Fibroblast of the aortic adventitia (primary cell): Measurements from ENCODE around the gene IBA57. TPM values are rescaled to one million over a fixed set of nuclear protein-coding genes. Genes with fewer than 3 reads are reported as not detected.

Source experiments
- DNase-seq: peaks from one replicate; pipeline ENCODE4 v3.0.0-alpha.2; 2010; ENCODE audit warnings: low read depth
- H3K4me3 ChIP-seq: 2 replicates; pipeline ENCODE4 v1.5.1; 2011; ENCODE audit warnings: low read depth, mild to moderate bottlenecking, control low read depth, low read length, moderate library complexity
- total RNA-seq: library from RNA; depleted of rRNA; stranded (reverse); fragments of >200 nt; gene quantifications from 2 replicates; pipeline ENCODE4 v1.2.3, GENCODE V29; 2012; ENCODE audit warnings: low replicate concordance
- TF ChIP-seq, protein P1 (sequence below): IDR thresholded peaks from 2 replicates; pipeline ENCODE4 v1.5.1; 2011; ENCODE audit warnings: mild to moderate bottlenecking, low read length, control low read depth, inconsistent platforms; ENCODE audit not compliant: insufficient read depth

Gene IBA57
- total RNA-seq, 1 donor, result 6.1 TPM

DNA sequence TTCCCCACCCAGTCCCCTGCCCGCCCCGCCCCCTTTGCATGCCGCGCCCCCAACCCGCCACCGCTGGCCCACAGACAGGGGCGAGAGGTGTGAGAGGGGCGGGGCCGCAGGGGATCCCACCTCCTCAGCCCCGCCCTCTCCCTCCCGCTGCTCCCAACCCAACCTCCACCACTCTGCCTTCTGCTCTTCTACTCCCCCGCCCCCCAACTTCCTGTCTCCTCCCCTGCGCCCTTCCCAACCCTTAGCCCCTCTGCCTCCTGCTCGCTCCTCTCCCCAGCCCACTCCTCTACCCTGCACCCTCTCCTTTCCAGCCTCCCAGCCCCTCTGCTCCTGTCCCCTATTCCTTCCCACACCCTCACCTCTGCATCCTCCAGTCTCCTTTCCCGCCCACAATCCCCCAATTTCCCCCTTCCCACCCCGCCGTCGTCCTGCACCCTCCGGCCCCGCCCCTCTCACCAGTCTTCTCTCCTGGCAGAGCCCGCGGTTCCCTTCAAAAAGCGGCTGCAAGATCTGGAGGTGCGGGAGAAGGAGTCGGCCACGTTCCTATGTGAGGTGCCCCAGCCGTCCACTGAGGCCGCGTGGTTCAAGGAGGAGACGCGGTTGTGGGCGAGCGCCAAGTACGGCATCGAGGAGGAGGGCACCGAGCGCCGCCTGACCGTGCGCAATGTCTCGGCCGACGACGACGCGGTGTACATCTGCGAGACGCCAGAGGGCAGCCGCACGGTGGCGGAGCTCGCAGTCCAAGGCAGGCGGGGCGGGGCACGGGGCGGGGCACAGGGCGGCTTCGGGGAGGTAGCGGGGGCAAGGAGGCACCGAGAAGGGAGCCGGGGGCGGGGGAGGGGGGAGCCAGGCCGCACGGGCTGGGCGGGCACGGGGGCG, 47.6 kb downstream of the IBA57 start:
- H3K4me3 ChIP-seq, result peak overlapping the region; percentile 57
- TF ChIP-seq, protein P1, sequence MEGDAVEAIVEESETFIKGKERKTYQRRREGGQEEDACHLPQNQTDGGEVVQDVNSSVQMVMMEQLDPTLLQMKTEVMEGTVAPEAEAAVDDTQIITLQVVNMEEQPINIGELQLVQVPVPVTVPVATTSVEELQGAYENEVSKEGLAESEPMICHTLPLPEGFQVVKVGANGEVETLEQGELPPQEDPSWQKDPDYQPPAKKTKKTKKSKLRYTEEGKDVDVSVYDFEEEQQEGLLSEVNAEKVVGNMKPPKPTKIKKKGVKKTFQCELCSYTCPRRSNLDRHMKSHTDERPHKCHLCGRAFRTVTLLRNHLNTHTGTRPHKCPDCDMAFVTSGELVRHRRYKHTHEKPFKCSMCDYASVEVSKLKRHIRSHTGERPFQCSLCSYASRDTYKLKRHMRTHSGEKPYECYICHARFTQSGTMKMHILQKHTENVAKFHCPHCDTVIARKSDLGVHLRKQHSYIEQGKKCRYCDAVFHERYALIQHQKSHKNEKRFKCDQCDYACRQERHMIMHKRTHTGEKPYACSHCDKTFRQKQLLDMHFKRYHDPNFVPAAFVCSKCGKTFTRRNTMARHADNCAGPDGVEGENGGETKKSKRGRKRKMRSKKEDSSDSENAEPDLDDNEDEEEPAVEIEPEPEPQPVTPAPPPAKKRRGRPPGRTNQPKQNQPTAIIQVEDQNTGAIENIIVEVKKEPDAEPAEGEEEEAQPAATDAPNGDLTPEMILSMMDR, result peak; percentile 58
- peak; percentile 52 for DNase-seq

DNA sequence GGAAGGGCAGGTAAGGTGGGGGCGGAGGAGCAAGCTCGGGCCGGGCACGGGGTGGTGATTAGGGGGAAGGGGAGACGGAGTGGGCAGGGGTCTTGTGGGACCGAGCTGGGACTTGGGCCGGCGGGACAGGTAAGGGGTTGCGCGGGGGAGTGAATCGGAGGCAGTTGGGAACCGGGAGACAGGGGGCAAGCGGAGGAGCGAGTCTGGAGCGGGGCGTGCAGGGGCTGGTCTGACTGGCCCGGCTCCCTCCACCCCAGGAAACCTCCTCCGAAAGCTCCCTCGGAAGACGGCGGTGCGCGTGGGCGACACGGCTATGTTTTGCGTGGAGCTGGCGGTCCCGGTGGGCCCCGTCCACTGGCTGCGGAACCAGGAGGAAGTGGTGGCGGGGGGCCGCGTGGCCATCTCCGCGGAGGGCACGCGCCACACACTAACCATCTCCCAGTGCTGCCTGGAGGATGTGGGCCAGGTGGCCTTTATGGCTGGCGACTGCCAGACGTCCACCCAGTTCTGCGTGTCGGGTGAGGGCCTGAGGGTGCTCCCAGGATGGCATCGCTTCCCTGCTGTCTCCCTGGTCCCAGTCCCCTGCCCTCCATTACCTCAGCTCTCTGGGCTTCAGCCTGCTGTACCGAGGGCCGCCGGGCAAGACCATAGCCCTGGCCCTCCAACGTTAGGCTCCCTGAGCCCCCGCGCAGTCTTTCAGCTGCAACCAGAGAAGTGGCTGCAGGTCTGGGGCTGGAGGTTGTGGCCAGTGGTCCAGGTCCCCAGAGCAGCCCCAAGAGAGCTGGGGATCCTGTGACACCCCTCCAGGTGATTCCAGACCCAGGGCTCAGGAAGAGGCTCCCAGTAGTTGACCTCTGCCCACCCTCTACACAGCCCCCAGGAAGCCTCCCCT, 48.6 kb downstream of the IBA57 start:
- peak overlapping the region; percentile 13 for H3K4me3 ChIP-seq

DNA sequence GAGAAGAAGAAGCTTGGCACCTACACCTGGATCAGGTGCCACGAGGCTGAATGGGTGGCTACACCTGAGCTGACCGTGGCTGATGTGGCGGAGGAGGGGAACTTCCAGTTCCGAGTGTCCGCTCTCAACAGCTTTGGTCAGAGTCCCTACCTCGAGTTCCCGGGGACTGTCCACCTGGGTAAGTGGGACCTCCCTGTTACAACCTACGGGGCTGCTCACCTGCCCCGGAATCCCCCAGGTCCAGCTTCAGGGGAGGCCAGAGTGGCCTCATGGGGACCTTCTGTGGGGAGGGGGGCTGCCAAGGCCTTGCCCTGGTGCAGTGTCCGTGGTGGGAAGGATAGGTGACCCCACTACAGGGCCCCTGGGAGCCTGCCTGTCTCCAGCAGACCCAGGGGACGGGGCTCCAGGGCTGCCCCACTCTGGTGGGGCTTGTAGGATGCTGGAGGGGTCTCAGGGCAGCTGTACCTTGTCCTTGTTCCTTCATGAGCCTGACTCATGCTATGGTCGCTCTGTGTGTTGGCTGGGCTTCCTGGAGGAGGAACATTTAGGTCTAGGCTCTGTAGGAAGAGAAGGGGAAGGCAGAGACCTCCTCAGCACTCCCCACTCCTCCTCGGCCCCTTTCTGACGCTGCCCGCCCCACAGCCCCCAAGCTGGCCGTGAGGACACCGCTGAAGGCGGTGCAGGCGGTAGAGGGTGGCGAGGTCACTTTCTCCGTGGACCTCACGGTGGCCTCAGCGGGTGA, 49.5 kb downstream of the IBA57 start:
- TF ChIP-seq, protein P1, result no peak
- no peak overlapping the region for H3K4me3 ChIP-seq
- DNase-seq, result no peak

More for the DNA sequence above, 48.6 kb downstream of the IBA57 start:
- DNase-seq, result no peak
- TF ChIP-seq, protein P1, result no peak

DNA sequence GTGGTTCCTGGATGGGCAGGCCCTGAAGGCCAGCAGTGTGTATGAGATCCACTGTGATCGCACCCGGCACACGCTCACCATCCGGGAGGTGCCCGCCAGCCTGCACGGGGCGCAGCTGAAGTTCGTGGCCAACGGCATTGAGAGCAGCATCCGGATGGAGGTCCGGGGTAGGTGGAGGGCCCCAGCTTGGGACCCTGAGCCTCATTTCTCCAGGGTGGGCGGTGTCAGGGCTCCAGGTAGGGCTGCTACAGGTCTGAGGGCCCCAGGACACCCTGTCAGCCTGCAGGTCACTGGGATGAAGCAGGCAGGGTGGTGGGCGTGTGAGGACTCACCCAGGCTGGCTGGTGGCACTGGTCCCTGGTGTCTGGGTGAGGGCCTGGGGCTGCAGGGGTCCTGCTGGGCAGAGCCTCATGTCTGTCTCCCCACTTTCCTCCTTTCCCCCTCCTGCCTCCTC, 50.1 kb downstream of the IBA57 start:
- no peak overlapping the region for H3K4me3 ChIP-seq
- TF ChIP-seq, protein P1, result no peak
- DNase-seq, result no peak

DNA sequence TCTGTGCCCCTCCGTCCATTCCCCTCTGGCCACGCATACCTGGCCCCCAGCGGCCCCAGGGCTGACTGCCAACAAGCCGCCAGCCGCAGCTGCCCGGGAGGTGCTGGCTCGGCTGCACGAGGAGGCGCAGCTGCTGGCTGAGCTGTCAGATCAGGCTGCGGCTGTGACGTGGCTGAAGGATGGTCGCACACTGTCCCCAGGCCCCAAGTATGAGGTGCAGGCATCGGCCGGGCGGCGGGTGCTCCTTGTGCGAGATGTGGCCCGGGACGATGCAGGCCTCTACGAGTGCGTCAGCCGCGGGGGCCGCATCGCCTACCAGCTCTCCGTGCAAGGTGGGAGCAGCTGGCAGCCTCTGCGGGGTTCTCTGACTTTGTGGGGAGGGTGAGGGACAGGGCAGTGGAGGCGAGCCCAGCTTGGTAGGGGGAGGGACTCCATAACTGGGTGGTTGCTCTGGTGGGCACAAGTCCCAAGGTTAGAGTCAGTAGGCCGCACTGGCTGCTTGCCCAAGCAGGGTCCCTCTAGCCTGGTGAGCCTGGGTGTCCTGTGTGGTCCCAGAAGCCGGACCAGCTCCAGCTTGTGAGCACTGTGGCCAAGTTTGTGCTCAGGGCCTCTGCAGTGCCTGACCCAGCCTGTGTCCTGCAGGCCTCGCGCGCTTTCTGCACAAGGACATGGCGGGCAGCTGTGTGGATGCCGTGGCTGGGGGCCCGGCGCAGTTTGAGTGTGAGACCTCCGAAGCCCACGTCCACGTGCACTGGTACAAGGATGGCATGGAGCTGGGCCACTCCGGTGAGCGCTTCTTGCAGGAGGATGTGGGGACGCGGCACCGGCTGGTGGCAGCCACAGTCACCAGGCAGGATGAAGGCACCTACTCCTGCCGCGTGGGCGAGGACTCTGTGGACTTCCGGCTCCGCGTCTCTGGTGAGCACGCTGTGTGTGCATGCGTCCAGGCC, 51.0 kb downstream of the IBA57 start:
- DNase-seq, result no peak
- no peak overlapping the region for H3K4me3 ChIP-seq
- TF ChIP-seq, protein P1, result no peak
